ENCODE data around the gene FHIT.
A peak's percentile ranks its signal among the peaks of the same experiment; 100 is the strongest.

Gene FHIT

DNA sequence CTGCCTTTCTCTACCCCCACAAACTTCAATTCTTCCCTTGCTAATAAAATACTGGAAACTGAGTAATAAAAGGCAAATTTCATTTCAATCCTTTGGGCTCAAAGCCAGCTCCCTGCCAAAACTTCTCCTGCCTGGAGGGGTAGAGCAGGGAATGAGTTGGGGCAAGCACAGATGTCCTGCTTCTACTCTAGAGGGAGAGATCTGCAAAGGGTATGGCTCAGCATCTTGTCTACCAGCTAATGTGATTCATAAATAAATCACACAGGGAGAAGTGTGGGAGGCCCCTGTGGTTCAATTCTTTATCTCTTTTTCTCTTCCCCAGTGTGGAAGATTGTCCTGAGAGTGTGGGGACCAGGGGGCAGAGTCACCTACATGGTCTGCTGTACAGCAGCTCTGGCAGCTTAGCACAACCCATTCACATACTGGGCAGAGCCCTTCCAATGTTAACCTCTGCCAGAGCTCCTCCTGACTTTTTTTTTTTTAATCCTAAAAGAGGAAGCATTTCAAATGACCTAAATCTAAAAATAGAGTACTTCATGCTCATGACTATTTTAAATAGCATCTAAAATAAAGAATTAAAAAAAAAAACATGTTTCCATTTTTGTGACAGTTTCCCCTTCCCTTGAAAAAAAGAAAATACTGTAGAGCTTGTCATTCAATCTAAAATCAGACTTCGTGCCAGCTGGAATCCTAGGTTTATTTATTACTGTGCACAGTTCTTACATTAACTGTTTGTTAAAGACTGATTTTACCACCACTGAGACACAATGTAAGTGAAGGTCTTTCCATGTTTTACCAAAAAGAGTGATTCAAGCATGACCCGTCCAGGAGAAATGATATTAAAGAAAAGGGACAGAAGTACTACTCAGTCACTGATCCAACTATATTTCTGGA lies 1117.7 kb downstream of the FHIT start:
- peak; percentile 13 for DNase-seq

DNA sequence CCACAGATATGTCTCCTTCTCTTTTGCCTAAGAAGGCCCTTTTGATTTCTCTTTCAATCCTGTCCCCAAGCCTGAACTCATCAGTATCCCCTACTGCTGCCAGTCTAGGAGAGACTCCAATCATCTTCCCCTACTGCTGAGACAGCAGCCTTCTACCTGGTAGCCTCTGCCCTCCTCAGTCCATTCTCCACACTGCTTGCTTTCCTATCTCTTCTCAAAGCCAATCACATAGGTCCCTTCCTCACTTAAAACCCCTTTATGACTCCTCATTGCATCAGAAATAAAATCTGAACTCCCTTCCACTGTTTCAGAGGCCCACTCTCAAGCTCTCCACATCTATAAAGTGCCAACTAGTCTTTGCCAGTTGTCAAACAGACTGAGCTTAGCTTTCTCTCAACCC lies 1119.6 kb downstream of the FHIT start:
- no peak for DNase-seq

DNA sequence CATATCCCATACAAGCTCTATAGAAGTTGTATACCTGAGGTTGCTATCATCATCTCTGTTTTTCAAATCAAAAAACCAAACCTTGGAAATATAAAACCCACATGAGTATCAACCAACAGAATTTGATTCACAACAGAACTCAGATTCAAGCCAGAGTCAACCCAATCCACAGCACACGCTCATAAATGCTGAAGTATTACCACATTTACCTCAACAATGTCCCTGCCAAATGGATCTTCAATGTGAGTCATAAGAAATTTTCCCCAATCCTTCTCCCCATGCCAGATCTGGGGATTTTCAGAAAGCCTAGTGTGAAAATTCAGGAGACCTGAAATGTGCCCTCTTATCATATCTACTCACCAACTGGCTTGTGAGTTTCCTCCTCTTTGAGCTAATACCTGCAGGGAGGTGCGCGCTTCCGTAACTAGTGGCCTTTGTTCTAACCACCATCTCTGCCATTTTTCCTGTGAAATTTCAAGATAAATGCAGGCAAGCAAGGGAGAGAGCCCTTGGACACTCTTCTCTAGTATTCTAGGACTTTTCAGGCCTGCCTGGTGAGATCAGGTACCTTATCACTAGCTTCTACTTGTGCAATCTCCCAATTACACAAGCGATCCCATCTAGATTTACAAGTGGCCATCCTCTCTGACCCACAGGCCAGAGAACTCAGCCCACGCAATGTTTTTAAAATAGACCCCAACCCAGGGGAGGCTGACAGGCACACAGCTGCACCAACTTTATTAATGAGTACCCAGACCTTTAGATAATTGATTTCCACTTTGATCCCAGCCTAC lies 1124.5 kb downstream of the FHIT start:
- no peak for DNase-seq

DNA sequence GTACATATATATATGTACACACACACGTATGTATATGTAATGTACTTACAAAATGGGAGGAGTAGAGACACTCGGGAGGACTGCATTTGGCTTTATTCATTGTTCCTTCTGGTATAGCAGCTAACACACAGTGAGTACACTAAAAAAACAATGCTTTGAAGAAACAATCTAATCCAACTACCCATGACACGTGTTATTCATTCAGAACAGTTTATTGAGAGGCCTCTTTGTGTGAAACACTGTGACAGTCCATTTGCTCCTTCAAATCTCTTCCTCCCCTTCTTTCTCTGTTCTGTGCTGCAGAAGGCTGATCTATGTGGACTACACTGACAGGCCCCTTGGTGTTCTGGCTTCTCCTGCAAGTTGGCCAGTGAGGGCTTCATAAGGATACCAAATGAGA lies 1125.6 kb downstream of the FHIT start:
- no peak for DNase-seq

DNA sequence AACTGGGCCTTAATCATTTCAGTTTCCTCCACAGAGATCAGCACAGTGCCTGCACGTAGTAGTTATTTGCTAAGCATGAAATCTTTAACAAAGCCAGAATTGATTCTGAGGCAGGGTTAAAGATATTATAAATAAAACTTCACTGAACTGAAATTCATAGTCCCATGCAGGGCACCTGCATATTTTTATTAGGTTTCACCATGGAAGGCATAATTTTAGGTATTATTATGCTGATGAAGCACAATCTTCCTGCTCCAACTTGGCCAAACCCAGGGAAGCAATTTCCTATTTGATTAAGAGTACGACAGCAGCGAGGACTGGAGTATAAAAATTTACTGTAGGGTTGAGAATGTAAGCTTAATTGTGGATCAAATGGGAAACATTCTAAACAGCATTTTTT lies 1131.0 kb downstream of the FHIT start:
- DNase-seq = no peak

DNA sequence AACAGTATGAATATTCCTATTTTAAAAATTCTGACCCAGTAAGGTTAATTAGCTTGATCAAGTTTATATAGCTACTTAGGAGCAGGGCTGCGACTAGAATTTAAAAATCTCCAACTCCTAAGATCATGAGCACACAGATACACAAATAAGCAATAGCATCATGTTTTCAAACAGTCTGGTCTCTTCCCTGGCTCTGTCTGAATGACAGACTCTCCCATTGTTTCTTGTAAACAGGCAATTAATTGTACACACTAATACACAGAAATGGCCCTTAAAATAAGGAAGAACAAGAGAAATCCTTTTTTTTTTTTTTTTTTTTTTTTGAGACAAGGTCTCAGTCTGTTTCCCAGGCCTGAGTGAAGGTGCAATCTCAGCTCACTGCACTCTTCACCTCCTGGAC lies 1137.1 kb downstream of the FHIT start:
- DNase-seq = no peak

DNA sequence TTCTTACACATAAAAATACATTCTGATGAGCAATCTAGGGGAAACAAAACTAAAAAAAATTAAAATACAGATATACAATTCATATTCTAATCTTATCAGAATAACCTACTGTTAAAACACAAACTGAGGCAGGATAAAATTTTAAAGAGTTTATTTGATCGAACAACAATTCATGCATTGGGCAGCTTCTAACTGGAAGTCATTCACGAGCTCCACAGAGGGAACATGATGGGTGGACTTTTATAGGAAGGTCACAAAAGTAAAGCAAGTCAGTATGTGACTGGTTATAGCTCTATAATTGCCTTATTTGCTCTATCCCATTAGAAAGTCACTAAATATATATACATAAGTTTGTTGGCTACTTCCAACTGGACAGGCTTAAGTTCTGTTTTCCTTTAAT lies 1144.0 kb downstream of the FHIT start:
- no peak for DNase-seq

DNA sequence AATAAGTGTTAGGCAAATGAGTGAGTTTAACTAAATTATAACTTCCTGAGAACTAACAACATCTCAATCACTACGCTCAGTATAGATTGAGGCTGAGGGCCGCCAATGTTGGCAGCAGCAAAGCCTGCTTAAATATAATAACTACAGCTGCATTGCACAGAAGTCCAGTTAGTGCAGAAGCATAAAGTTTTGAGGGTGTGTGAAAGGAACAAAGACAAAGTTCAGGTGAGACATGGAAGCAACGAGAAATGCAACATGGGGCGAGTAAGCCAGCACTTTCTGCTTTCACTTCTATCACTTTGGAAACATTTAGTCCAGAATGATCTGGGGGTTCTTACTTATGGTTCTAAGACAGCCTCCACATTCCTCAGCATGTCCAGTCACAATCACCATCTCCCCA lies 1149.1 kb downstream of the FHIT start:
- DNase-seq = no peak

DNA sequence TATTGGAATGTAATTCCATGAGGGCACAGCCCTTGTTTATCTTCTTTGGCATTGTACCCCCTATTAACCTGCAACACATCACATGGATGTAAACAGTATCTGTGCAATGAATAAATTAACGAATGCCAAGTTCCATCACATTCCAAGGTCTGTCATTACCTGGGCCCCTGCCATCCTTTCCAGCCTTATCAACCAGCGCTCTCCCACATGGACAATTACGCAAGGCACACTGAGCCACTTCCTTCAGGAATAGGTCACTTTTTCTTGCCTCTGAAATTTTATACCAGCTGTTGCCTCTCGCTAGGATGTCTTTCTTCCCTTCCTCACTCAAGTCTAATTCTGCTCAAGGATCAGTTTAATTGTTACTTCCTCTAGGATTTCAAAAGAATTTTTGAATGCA lies 1149.6 kb downstream of the FHIT start:
- DNase-seq = peak; percentile 77

DNA sequence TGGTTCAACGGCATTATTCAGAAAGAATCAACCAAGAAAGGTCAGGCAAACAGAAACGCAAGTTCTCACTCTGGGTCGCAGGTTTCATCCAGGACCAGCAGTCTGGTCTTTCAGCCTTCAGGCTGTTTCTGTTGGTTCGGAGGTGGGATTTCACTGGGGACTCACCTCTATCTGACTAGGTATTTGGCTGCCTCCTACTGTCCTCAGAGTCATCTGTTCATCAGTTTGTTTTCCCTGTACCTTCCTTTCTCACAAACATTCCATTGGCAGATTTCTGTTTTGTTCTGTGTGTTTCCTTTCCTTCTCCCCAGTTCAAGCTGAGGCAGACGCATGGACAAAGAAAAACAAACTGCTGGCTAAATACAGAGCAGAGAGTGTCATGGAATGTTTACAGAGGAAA lies 1154.8 kb downstream of the FHIT start:
- no peak for DNase-seq

DNA sequence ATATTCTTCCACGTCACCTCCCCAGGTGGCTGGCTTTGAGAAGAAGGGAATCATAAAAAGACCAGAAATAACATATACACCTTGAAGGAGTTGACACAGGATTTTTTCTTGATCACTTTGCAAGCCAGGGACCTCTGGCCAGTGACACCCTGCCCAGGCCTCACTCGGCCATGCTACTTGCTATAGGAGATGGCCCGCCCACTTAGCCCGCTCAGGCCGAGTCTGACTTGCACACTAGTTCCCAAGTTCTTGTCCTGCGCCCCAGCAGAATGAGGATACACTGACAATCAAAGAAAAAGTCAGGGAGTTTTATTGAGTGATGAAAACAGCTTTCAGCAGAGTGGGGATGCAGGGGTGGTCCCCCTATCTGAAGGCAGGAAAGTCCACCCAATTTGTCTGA lies 1155.3 kb downstream of the FHIT start:
- no peak for DNase-seq

DNA sequence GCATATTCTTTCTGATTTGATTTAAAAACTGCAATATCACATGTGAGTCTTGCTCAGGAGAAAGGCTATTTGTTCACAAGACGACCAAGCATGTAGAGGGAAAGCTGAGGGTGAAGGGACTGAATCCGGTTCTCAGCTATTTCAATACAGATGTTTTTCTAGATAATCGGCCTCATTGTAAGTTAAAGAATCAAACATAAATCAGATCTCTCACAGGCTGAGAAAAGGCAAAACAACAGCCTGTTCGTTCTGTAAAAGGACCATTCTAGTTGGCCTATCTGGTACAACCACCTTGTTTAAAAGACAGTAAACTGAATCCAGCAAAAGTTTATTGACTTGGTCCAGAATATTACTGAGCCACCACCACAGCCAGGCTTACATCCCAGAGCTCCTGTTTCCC lies 1155.7 kb downstream of the FHIT start:
- DNase-seq = no peak

DNA sequence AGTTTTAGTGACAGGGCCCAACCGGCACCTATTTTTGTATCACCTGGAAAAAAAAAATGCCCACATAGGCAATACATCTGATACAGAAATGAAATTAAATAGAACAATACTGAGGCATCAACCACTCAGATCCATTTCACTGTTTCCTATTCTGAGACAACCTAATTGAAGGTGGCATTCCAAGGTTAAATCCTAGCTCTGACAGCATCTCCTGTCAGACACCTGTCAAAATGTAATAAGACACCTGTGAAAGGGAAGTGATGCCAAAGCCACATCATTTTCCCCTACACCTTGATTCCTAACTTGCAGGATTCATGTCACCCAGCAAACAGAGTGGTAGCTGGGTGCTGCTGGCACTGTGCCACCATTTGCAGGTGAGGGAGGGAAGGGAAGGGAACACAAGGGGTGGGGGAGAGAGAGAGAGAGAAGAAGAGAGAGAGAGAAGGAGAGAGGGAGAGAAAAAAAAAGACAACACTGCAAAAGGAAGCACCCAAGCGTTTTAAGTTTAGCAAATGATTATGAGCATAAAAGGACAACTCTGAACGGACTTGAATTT lies 1156.8 kb downstream of the FHIT start:
- DNase-seq = no peak

DNA sequence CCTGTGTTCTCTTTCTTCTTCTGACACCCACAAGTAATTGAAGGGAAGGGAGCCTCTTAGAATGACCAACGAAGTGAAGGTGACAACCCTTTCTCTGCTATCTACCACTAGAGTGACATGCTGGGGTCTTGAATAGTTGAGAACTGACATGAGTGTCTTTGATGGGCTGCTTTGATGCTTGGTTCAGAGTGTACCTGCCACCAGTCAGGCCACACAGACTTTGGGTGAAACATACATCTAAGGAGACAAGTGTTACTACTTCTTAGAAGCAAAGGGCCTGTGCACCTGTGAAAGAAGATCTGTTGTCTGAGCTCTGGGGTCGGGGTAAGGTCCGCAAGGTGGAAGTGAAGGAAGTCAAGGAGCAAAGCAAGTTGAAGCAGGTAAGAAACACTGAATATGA lies 1160.7 kb downstream of the FHIT start:
- DNase-seq = no peak

DNA sequence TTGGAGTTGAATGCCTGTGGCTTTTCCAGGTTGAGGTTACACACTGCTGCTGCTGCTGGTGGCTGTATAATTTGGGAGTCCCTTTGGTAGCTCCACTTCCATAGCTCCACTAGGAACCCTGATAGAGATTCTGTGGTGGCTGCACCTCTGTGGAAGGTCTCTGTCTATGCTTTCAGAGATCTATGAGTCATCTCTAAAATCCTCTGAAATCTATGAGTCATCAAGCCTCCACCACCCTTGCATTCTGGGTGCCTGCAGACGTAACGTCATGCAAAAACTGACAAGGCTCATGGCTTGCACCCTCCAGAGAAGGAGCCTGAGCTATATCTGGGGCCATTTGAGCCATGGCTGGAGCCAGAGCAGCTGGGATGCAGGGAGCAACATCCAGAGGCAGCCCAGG lies 1164.4 kb downstream of the FHIT start:
- peak; percentile 58 for DNase-seq

DNA sequence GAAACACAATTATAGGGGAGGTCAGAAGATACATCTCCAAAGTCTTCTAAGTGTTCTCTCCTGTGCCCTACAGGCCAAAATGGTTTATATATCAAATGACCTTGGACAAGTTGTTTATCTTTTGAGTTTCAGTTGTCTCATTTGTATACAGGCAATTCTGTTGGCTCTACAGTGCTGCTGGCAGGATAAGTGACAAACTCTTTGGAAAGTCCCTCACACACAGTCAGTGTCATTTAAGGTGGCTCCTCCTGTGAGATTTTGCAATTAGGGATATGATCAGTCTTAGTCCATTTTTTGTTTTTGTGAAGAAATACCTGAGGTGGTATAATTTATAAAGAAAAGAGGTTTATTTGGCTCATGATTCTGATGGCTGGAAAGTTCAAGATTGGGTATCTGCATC lies 1165.6 kb downstream of the FHIT start:
- DNase-seq = no peak

DNA sequence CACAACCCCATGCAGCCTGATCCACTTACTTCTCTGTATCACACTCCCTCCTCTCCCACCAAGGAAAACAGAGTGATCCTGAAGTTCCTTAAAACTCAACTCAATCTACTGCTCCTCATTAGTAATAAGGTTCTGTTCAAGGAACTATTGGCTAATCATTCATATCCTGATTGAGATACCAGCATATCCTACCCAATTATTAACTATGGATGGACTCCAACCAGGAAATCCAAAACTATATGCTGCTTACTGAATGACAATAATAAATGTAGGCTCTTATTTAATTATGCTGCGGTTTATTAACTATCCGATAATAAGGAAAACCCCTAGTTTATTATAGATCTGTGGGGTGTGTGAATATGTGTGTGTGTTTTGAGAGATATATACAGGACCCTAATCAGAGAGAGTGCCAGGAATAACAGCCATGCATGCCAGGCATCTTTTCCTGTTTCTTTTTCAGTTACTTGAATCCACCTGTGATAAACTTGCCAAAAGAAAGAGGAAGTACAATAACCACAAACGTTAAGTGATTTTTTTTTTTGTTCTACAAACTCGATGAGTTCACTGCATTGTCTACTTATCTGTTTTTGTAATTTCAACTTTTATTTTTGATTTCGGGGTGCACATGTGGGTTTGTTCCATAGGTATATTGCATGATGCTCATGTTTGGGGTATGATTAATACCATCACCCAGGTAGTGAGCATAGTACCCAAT lies 1169.7 kb downstream of the FHIT start:
- DNase-seq = no peak

DNA sequence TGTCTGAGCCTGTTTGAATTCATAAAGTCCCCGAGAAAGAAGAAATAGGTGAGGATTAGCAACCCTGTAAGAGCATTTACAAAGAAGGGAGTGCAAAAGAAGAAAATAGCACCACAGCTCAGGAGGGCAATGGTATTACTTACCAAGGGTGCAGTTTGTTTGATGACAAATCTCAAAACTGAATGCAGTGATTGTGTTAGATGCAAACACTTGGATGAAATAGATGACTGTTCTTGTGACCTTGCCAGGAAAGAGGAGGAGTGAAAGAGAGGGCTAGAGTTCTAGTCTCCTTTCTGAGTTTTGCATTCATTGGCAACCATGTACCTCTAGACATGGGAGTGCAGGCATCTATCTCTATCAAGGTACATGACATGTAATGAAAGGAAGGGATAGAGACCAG lies 1170.6 kb downstream of the FHIT start:
- no peak for DNase-seq

DNA sequence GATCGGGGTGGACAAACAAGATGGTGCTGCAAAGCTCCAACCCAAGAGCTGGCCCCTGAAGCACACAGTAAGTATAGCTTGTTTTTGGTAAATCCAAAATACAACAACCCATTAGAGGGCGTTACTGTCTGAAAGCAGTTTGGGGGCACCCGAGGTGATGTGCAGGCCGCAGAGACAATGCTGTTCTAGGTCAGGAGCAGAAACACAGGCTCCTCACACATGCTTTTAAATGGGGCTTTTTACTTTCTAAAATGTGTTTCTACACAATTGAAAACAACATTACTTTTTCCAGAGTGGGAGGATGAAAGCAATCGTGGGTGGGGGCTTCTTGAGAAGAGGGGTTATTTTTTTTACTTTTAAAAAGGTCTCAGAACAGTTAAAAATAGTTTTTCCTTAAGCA lies 1172.2 kb downstream of the FHIT start:
- no peak for DNase-seq

DNA sequence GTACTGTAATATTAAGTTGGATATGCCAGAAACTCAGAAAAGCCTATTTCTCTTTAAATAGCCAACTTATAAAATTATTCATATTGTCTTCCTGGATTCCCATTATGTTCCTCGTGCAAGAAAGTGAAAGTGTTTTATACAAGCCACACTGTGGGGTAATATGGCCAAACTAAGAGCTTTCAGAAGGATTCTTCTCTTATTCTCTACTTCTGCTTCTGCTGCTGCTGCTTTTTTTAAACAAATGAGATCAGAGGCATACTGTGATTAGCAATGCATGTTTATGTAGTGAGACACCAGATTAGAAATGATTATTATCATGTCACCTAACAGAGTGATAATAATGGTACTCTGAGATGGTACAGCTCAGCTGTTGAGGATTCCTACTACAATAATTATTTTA lies 1174.9 kb downstream of the FHIT start:
- DNase-seq = no peak

DNA sequence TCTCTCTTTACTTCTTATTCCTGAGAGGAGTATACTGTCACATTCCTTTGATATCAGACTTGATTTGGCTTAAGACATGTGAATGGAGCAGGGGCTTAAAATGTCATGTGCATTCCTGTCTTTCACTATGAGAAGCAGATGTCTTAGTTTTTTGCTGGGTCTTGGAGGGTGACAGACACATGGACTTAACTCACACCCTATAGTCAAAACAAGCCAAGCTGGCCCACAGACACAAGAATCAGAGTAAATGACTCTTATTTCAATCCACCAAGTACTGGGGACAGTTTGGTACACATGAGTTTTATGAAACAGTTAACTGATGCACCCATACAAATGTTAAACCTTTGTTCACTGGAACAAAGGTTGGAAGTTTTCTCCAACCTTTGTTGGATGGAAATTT lies 1177.3 kb downstream of the FHIT start:
- no peak for DNase-seq

DNA sequence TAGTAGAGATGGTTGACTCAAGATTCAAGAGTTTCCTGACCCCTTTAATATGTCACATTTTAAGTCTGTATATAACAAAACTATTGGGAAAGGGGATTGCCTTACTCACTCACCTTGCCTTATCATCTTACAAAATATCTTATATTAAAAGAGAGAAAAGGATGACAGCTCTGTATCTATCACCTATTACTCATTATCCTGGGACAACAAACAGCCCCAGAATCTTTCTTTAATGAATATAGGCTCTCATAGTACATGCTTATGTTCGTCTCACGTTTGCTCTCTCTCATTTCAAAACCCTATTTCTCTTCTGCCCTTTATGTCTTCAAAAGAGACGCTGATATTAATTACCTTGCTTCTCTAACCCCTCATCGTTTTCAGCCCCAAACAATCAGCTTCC lies 1178.0 kb downstream of the FHIT start:
- DNase-seq = no peak

DNA sequence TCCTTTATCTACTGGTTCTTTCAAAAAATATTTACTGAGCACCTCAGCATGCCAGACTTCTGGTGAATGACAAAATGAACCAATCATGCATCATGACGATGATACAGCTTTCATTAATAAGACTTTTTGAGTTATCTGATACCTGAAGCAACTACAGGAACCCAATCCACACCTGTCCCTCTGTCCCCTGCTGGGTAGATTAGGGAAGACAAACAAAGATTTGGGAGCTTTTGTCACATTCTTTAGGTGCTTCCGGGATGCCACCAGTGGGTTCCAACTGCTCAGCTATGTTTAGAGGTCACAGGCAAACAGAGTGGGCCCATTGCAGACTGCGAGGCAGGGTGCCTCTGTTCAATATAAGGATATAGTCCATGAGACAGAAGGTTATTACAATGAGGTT lies 1180.9 kb downstream of the FHIT start:
- DNase-seq = no peak
